Activated naive CD8-positive, alpha-beta T cell treated with anti-CD3 and anti-CD28 coated beads, Interleukin-2, amount 50 U/mL, for 24 hours (primary cell): ENCODE data around the gene FOXN3.
"Not testable (repeated sequence)": the region's sequence is repeated elsewhere in the genome, so short reads cannot be mapped to it uniquely, and the experiment has no call there.

ENCODE experiments used
- ATAC-seq: fragments of 150-1000 bp; cut with Tn5 transposase; one replicate; pipeline ENCODE4 v1.10.0; 2021
- DNase-seq: peaks from one replicate; pipeline ENCODE4 v3.0.0; 2021
- H3K27ac Mint-ChIP-seq: one replicate; pipeline ENCODE4 v1.8.0; 2021; ENCODE audit warnings: mild to moderate bottlenecking, mixed read lengths
- H3K27me3 Mint-ChIP-seq: one replicate; pipeline ENCODE4 v1.8.0; 2021; ENCODE audit warnings: mixed read lengths
- H3K36me3 Mint-ChIP-seq: one replicate; pipeline ENCODE4 v1.8.0; 2021; ENCODE audit warnings: low read depth, mixed read lengths
- H3K4me1 Mint-ChIP-seq: one replicate; pipeline ENCODE4 v1.8.0; 2021; ENCODE audit warnings: mixed read lengths
- H3K4me3 Mint-ChIP-seq: one replicate; pipeline ENCODE4 v1.8.0; 2021; ENCODE audit warnings: mild to moderate bottlenecking, moderate library complexity, mixed read lengths
- H3K9me3 Mint-ChIP-seq: one replicate; pipeline ENCODE4 v1.8.0; 2021; ENCODE audit warnings: mixed read lengths

The FOXN3 gene

DNA sequence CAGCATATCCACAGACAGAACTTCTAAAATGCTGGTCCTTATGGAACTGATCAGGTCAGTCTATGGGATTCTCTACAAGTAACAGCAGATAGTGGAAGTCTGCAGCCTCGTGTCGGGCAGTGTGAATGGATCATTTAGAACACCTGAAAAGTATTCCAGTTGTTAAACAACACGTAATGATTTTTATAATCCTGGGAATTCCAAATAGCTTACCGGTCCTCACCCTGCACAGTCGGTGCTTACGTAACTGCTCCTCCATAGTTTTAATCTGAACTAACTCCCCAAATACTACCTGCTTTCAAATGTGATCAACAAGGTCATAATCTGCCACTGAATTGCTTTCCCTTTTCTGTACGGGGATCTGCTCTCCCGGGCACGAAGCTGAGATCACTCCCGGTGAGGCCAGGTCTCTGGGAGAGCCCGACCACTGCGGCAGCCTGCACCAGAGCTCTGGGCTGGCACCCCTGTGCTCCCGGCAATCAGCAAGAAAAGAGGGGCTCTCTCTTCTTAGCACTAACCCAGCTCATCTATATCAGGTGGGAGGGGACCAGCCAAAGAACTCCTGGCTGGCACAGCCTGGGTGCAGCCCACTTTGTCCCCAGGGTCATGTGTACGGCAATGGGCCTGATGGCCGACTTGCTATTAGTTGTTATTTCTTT, 157.0 kb downstream of the FOXN3 start:
- Mint-ChIP-seq H3K27ac (no peak overlapping the region), H3K4me3 (no peak overlapping the region), H3K4me1 (peaks cover 42% of the 10 kb centered on the region), H3K9me3 (no peaks in the 10 kb centered on the region), H3K27me3 (no peaks in the 10 kb centered on the region), H3K36me3 (peaks cover 40% of the 10 kb centered on the region)
- ATAC-seq = no peak
- no peak for DNase-seq

DNA sequence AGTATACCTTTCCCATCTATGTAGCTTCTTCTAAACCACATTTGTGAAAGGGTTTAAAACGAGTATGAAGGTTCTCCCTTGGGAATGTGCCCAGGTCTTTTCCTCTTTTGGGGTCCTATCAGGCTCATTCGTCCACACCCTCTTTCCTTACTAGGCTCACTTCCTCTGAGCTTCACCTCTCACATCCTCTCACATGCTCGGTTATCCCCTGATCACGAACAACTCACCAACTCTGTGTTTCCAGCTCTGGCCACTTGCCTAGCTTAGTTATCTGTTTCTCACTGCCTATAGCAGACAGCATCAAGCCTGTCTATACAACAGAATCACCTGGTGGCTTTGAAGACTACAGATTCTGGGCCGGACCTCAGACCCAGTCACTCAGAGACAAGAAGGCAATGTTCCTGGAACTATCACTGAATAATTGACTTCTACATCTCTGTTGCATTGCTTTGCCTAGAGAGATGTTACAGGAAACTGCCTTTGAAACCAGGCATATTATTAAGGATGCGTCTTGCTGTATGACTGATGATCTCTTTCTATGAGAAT, 158.2 kb downstream of the FOXN3 start:
- ATAC-seq (peak; percentile 20), DNase-seq (no peak)
- Mint-ChIP-seq H3K27me3 (no peaks in the 10 kb centered on the region), H3K4me1 (peaks cover 31% of the 10 kb centered on the region), H3K4me3 (no peak overlapping the region), H3K36me3 (peaks cover 36% of the 10 kb centered on the region), H3K9me3 (no peaks in the 10 kb centered on the region), H3K27ac (peak overlapping the region; percentile 70)

GRCh38 chr14:89256951-89257350, 160.1 kb downstream of the FOXN3 start:
- H3K36me3 Mint-ChIP-seq = peaks cover 47% of the 10 kb centered on the region
- no peak overlapping the region for H3K4me3 Mint-ChIP-seq
- ATAC-seq = no peak
- no peak for DNase-seq
- H3K27me3 Mint-ChIP-seq = no peaks in the 10 kb centered on the region
- H3K4me1 Mint-ChIP-seq = peaks cover 25% of the 10 kb centered on the region
- no peaks in the 10 kb centered on the region for H3K9me3 Mint-ChIP-seq
- no peak overlapping the region for H3K27ac Mint-ChIP-seq

GRCh38 chr14:89256283-89256682, 160.8 kb downstream of the FOXN3 start:
- Mint-ChIP-seq H3K27ac (no peak overlapping the region), H3K4me3 (no peak overlapping the region), H3K36me3 (peaks cover 50% of the 10 kb centered on the region), H3K9me3 (no peaks in the 10 kb centered on the region), H3K4me1 (peaks cover 28% of the 10 kb centered on the region), H3K27me3 (no peaks in the 10 kb centered on the region)
- DNase-seq (no peak), ATAC-seq (no peak)

DNA sequence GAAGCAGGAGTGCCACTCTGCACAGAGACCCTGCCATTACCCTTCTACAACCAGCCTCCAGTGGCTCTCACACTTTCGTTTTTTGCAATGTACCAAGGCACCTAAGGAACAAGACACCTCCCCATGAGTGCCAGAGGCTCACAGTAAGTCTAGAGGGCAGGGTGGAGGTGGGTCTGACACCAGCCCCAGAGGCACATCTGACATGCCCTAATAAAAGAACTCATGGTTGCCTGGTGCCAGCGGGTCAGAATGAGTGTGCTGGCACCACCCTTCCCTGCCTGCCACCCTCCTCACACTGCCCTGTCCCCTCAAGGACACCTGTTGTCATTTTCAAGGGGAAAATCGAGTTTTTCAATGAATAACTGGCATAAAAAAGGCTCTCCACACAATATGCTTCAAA, 161.2 kb downstream of the FOXN3 start:
- Mint-ChIP-seq H3K9me3 (peaks cover under 1% of the 10 kb centered on the region), H3K4me1 (peaks cover 32% of the 10 kb centered on the region), H3K4me3 (no peak overlapping the region), H3K27ac (no peak overlapping the region), H3K36me3 (peaks cover 54% of the 10 kb centered on the region), H3K27me3 (no peaks in the 10 kb centered on the region)
- no peak for ATAC-seq
- DNase-seq = no peak

- no peak overlapping the region for H3K27ac Mint-ChIP-seq
- no peak for DNase-seq
- peaks cover 6% of the 10 kb centered on the region for H3K9me3 Mint-ChIP-seq
- no peak for ATAC-seq
- H3K4me1 Mint-ChIP-seq = peaks cover 38% of the 10 kb centered on the region
- H3K36me3 Mint-ChIP-seq = peaks cover 60% of the 10 kb centered on the region
- no peak overlapping the region for H3K4me3 Mint-ChIP-seq
- no peaks in the 10 kb centered on the region for H3K27me3 Mint-ChIP-seq
Measured at GRCh38 chr14:89255012-89255411, 162.0 kb downstream of the FOXN3 start.

- no peak overlapping the region for H3K4me3 Mint-ChIP-seq
- peaks cover 66% of the 10 kb centered on the region for H3K36me3 Mint-ChIP-seq
- no peaks in the 10 kb centered on the region for H3K27me3 Mint-ChIP-seq
- H3K9me3 Mint-ChIP-seq = peaks cover 6% of the 10 kb centered on the region
- H3K4me1 Mint-ChIP-seq = peaks cover 36% of the 10 kb centered on the region
- DNase-seq (no peak), ATAC-seq (no peak)
- H3K27ac Mint-ChIP-seq = no peak overlapping the region
Measured at GRCh38 chr14:89254166-89254909, 162.7 kb downstream of the FOXN3 start.

- no peak for DNase-seq
- no peak for ATAC-seq
- peaks cover 28% of the 10 kb centered on the region for H3K4me1 Mint-ChIP-seq
- no peak overlapping the region for H3K27ac Mint-ChIP-seq
- no peaks in the 10 kb centered on the region for H3K27me3 Mint-ChIP-seq
- H3K36me3 Mint-ChIP-seq = peaks cover 62% of the 10 kb centered on the region
- H3K9me3 Mint-ChIP-seq = peaks cover 6% of the 10 kb centered on the region
- H3K4me3 Mint-ChIP-seq = no peak overlapping the region
Measured at GRCh38 chr14:89252887-89253532, 164.0 kb downstream of the FOXN3 start.

GRCh38 chr14:89251061-89251460, 166.0 kb downstream of the FOXN3 start:
- H3K9me3 Mint-ChIP-seq = peaks cover 6% of the 10 kb centered on the region
- DNase-seq (no peak), ATAC-seq (no peak)
- peak overlapping the region; percentile 60 for H3K27ac Mint-ChIP-seq
- no peak overlapping the region for H3K4me3 Mint-ChIP-seq
- H3K4me1 Mint-ChIP-seq = peaks cover 36% of the 10 kb centered on the region
- peaks cover 58% of the 10 kb centered on the region for H3K36me3 Mint-ChIP-seq
- no peaks in the 10 kb centered on the region for H3K27me3 Mint-ChIP-seq

GRCh38 chr14:89250655-89250975, 166.4 kb downstream of the FOXN3 start:
- not testable (repeated sequence) for ATAC-seq, H3K27me3 Mint-ChIP-seq, H3K9me3 Mint-ChIP-seq, DNase-seq, H3K4me3 Mint-ChIP-seq
- peaks cover 38% of the 10 kb centered on the region for H3K4me1 Mint-ChIP-seq
- H3K27ac Mint-ChIP-seq = peak overlapping the region; percentile 60
- H3K36me3 Mint-ChIP-seq = peaks cover 56% of the 10 kb centered on the region

- peaks cover 6% of the 10 kb centered on the region for H3K9me3 Mint-ChIP-seq
- H3K27me3 Mint-ChIP-seq = no peaks in the 10 kb centered on the region
- H3K27ac Mint-ChIP-seq = no peak overlapping the region
- ATAC-seq = no peak
- H3K4me3 Mint-ChIP-seq = no peak overlapping the region
- H3K36me3 Mint-ChIP-seq = peaks cover 53% of the 10 kb centered on the region
- H3K4me1 Mint-ChIP-seq = peaks cover 42% of the 10 kb centered on the region
- DNase-seq = no peak
Measured at GRCh38 chr14:89249972-89250654, 166.9 kb downstream of the FOXN3 start.

GRCh38 chr14:89249065-89249695, 167.9 kb downstream of the FOXN3 start:
- no peak for ATAC-seq
- DNase-seq = no peak
- Mint-ChIP-seq H3K4me1 (peaks cover 51% of the 10 kb centered on the region), H3K36me3 (peaks cover 49% of the 10 kb centered on the region), H3K27me3 (no peaks in the 10 kb centered on the region), H3K4me3 (no peak overlapping the region), H3K9me3 (peaks cover 6% of the 10 kb centered on the region), H3K27ac (no peak overlapping the region)

DNA sequence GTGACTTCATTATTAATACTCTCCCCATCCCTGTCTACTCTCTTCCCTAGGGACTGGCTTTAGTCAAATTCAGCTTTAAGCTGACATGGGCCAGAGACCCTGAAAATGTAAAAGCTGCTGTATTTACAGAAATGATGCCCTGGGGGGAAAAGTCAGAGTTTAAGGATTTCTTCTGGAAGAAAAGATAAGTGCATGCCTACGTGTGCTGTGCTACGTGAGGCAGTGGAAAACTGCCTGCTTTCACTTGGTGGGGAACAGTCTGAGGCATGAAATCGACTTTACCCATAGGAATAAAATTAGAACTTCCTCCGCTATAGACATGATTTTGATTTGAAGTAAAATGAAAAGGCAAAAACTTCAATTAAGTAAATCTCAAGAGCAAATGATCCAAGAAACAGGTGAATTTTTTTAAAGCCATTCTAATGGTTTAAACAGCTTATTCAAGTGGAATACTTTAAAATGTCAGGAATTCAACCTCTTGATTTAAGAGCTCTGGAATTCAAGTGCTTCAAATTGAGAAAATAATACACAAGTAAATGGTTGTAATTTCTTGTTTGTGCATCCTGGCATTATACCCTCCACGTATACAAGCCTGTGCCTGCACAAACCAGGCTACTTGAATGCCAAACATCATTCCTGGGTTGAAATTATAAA, 168.5 kb downstream of the FOXN3 start:
- H3K4me3 Mint-ChIP-seq = no peak overlapping the region
- DNase-seq (no peak), ATAC-seq (no peak)
- no peaks in the 10 kb centered on the region for H3K27me3 Mint-ChIP-seq
- no peak overlapping the region for H3K27ac Mint-ChIP-seq
- H3K4me1 Mint-ChIP-seq = peaks cover 56% of the 10 kb centered on the region
- H3K36me3 Mint-ChIP-seq = peaks cover 44% of the 10 kb centered on the region
- peaks cover 6% of the 10 kb centered on the region for H3K9me3 Mint-ChIP-seq
